ENCODE measurements around the gene TRUB2.

GRCh38 chr9:128370367-128370751 lies 48.1 kb upstream of the TRUB2 start:
- TF ChIP-seq SUZ12 (IDR thresholded peaks at IDR 0.05; ENCODE audit: extremely low read depth, insufficient read depth, insufficient read length) (no peak), ZNF274 (IDR thresholded peaks at IDR 0.05; ENCODE audit: low read depth, low read length) (no peak), YY1 (IDR thresholded peaks at IDR 0.05; ENCODE audit: insufficient read depth, insufficient read length) (no peak)
